ENCODE results near the gene UBXN11. TPM values are rescaled to one million over a fixed set of nuclear protein-coding genes. Genes with fewer than 3 reads are reported as not detected.
A peak's percentile ranks its signal among the peaks of the same experiment; 100 is the strongest.

The UBXN11 gene
- total RNA-seq, 1 donor, result 5.6 TPM

- H3K4me3 ChIP-seq (ENCODE audit: low read depth, low read length), result no peak overlapping the region
- peak; percentile 78 for TF ChIP-seq CTCF (IDR thresholded peaks at IDR 0.05; ENCODE audit: insufficient read depth, low read depth, low read length)
- peak; percentile 86 for DNase-seq (ENCODE audit: low read depth)
Measured at GRCh38 chr1:26284597-26285347, 21.7 kb downstream of the UBXN11 start.

GRCh38 chr1:26283871-26284596, 22.4 kb downstream of the UBXN11 start:
- H3K4me3 ChIP-seq (ENCODE audit: low read depth, low read length), result no peak overlapping the region
- no peak for TF ChIP-seq CTCF (IDR thresholded peaks at IDR 0.05; ENCODE audit: insufficient read depth, low read depth, low read length)
- no peak for DNase-seq (ENCODE audit: low read depth)

GRCh38 chr1:26283279-26283853, 23.1 kb downstream of the UBXN11 start:
- DNase-seq (ENCODE audit: low read depth), result no peak
- H3K4me3 ChIP-seq (ENCODE audit: low read depth, low read length), result no peak overlapping the region
- TF ChIP-seq CTCF (IDR thresholded peaks at IDR 0.05; ENCODE audit: insufficient read depth, low read depth, low read length), result no peak

GRCh38 chr1:26282401-26282918, 24.0 kb downstream of the UBXN11 start:
- no peak overlapping the region for H3K4me3 ChIP-seq (ENCODE audit: low read depth, low read length)

GRCh38 chr1:26281971-26282370, 24.5 kb downstream of the UBXN11 start:
- H3K4me3 ChIP-seq (ENCODE audit: low read depth, low read length), result no peak overlapping the region
- DNase-seq (ENCODE audit: low read depth), result peak; percentile 38
- TF ChIP-seq CTCF (IDR thresholded peaks at IDR 0.05; ENCODE audit: insufficient read depth, low read depth, low read length), result no peak

More at GRCh38 chr1:26282401-26282918, 24.0 kb downstream of the UBXN11 start:
- TF ChIP-seq CTCF (IDR thresholded peaks at IDR 0.05; ENCODE audit: insufficient read depth, low read depth, low read length), result no peak
- DNase-seq (ENCODE audit: low read depth), result no peak

GRCh38 chr1:26281091-26281958, 25.1 kb downstream of the UBXN11 start:
- no peak for TF ChIP-seq CTCF (IDR thresholded peaks at IDR 0.05; ENCODE audit: insufficient read depth, low read depth, low read length)
- H3K4me3 ChIP-seq (ENCODE audit: low read depth, low read length), result peak overlapping the region; percentile 88
- no peak for DNase-seq (ENCODE audit: low read depth)
